ENCODE results near the gene DMPK. TPM values are rescaled to one million over a fixed set of nuclear protein-coding genes. Genes with fewer than 3 reads are reported as not detected.

DMPK gene
- total and polyA plus RNA-seq, 9 of the 15 experiments (the other 6 are each of a cell fraction or from before 2014, with no cell fraction given) = 0.24 to 31.3 (median 7.3) TPM

DNA sequence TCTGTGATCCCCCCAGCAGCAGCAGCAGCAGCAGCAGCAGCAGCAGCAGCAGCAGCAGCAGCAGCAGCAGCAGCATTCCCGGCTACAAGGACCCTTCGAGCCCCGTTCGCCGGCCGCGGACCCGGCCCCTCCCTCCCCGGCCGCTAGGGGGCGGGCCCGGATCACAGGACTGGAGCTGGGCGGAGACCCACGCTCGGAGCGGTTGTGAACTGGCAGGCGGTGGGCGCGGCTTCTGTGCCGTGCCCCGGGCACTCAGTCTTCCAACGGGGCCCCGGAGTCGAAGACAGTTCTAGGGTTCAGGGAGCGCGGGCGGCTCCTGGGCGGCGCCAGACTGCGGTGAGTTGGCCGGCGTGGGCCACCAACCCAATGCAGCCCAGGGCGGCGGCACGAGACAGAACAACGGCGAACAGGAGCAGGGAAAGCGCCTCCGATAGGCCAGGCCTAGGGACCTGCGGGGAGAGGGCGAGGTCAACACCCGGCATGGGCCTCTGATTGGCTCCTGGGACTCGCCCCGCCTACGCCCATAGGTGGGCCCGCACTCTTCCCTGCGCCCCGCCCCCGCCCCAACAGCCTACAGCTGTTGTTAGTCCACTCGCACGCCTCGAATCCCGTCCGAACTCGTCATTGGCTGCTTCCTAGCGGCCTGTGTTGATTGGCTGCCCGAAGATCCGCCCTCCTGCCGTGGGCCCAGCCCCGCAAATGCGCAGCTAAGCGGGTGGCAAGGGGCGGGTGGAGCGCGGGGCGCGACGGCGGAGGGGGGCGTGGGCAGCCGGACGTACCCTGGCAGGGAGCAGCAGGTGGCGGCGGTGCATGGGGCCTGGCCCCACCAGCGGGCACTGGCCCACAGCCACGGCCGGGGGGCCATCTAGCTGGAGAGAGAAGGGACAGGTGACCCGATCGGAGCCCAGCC is 11.8 kb downstream of the DMPK start (continued):
- TF ChIP-seq, protein P1, sequence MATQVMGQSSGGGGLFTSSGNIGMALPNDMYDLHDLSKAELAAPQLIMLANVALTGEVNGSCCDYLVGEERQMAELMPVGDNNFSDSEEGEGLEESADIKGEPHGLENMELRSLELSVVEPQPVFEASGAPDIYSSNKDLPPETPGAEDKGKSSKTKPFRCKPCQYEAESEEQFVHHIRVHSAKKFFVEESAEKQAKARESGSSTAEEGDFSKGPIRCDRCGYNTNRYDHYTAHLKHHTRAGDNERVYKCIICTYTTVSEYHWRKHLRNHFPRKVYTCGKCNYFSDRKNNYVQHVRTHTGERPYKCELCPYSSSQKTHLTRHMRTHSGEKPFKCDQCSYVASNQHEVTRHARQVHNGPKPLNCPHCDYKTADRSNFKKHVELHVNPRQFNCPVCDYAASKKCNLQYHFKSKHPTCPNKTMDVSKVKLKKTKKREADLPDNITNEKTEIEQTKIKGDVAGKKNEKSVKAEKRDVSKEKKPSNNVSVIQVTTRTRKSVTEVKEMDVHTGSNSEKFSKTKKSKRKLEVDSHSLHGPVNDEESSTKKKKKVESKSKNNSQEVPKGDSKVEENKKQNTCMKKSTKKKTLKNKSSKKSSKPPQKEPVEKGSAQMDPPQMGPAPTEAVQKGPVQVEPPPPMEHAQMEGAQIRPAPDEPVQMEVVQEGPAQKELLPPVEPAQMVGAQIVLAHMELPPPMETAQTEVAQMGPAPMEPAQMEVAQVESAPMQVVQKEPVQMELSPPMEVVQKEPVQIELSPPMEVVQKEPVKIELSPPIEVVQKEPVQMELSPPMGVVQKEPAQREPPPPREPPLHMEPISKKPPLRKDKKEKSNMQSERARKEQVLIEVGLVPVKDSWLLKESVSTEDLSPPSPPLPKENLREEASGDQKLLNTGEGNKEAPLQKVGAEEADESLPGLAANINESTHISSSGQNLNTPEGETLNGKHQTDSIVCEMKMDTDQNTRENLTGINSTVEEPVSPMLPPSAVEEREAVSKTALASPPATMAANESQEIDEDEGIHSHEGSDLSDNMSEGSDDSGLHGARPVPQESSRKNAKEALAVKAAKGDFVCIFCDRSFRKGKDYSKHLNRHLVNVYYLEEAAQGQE (IDR thresholded peaks at IDR 0.05; ENCODE audit: borderline replicate concordance) = peak; percentile 55; the same call in 1 of the 2 replicates
- TF ChIP-seq, protein P1 (CRISPR knock-in tag; IDR thresholded peaks at IDR 0.05; ENCODE audit: low read depth) = peak; percentile 88; the same call in 1 of the 2 replicates
- peak; percentile 68; the same call in 1 of the 2 replicates for TF ChIP-seq E2F3 (CRISPR knock-in tag; IDR thresholded peaks at IDR 0.05)
- TF ChIP-seq NCOA1 (IDR thresholded peaks at IDR 0.05; ENCODE audit: low read depth) = no peak
- peak; percentile 89; the same call in 1 of the 2 replicates for TF ChIP-seq KAT7 (CRISPR knock-in tag; IDR thresholded peaks at IDR 0.05; ENCODE audit: borderline replicate concordance)
- TF ChIP-seq CHCHD3 (CRISPR knock-in tag; IDR thresholded peaks at IDR 0.05) = no peak
- TF ChIP-seq, protein P2, sequence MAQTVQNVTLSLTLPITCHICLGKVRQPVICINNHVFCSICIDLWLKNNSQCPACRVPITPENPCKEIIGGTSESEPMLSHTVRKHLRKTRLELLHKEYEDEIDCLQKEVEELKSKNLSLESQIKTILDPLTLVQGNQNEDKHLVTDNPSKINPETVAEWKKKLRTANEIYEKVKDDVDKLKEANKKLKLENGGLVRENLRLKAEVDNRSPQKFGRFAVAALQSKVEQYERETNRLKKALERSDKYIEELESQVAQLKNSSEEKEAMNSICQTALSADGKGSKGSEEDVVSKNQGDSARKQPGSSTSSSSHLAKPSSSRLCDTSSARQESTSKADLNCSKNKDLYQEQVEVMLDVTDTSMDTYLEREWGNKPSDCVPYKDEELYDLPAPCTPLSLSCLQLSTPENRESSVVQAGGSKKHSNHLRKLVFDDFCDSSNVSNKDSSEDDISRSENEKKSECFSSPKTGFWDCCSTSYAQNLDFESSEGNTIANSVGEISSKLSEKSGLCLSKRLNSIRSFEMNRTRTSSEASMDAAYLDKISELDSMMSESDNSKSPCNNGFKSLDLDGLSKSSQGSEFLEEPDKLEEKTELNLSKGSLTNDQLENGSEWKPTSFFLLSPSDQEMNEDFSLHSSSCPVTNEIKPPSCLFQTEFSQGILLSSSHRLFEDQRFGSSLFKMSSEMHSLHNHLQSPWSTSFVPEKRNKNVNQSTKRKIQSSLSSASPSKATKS (CRISPR knock-in tag; IDR thresholded peaks at IDR 0.05) = no peak; the same call in 1 of the 2 replicates
- peak; percentile 73 for TF ChIP-seq ZFX (CRISPR knock-in tag; IDR thresholded peaks at IDR 0.05)
- TF ChIP-seq, protein P3, sequence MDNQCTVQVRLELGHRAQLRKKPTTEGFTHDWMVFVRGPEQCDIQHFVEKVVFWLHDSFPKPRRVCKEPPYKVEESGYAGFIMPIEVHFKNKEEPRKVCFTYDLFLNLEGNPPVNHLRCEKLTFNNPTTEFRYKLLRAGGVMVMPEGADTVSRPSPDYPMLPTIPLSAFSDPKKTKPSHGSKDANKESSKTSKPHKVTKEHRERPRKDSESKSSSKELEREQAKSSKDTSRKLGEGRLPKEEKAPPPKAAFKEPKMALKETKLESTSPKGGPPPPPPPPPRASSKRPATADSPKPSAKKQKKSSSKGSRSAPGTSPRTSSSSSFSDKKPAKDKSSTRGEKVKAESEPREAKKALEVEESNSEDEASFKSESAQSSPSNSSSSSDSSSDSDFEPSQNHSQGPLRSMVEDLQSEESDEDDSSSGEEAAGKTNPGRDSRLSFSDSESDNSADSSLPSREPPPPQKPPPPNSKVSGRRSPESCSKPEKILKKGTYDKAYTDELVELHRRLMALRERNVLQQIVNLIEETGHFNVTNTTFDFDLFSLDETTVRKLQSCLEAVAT (IDR thresholded peaks at IDR 0.05) = no peak
- TF ChIP-seq PURB (CRISPR knock-in tag; IDR thresholded peaks at IDR 0.05; ENCODE audit: low read depth) = no peak
- peak; percentile 49; the same call in 1 of the 2 replicates for TF ChIP-seq NR2C2 (CRISPR knock-in tag; IDR thresholded peaks at IDR 0.05)
- TF ChIP-seq NR2C2 (tag; IDR thresholded peaks at IDR 0.05) = peak; percentile 89
- TF ChIP-seq CHD1 (IDR thresholded peaks at IDR 0.05; ENCODE audit: low read length) = peak; percentile 76
- TF ChIP-seq YY1 (IDR thresholded peaks at IDR 0.05; ENCODE audit: borderline replicate concordance in 1 of 3, control insufficient read depth in 1 of 3, extremely low read depth in 1 of 3, insufficient read depth in 3 of 3, insufficient read length in 1 of 3, insufficient replicate concordance in 2 of 3, low read depth in 1 of 3, low read length in 2 of 3) = no peak

Measured in K562 (cell line).